HCT116 (cell line): Measurements from ENCODE around the gene SLC47A1. TPM values are rescaled to one million over a fixed set of nuclear protein-coding genes. Genes with fewer than 3 reads are reported as not detected.

ENCODE experiments used
- ATAC-seq: fragments of 200-7000 bp; cut with Tn5 transposase; 2 replicates; pipeline ENCODE4 v1.9.1; 2020; ENCODE audit warnings: mild to moderate bottlenecking, moderate library complexity
- BruUV-seq: library from RNA; stranded (reverse); fragments of 400-500 nt; replicated peaks from 2 replicates; lab custom pipeline; 2021; lab: Mats Ljungman, UMichigan
- CTCF ChIA-PET: fragments of 300-600 bp; sonication (Branson Sonifier 250); formaldehyde crosslinking; loops from one replicate; lab custom pipeline; 2021; ENCODE audit warnings: antibody characterized with exemption; lab: Charles Lee
- POLR2A ChIA-PET: fragments of 300-600, 350-600 bp; sonication (Branson Sonifier 250); formaldehyde crosslinking; loops from one replicate; lab custom pipeline; 2021; ENCODE audit warnings: antibody characterized with exemption; lab: Charles Lee
- RAD21 ChIA-PET, 2 experiments: fragments of 300-600 bp; sonication (Branson Sonifier 250); formaldehyde crosslinking; loops; one replicate each; lab custom pipeline; 2023; ENCODE audit warnings: low total read pairs in 2 of 2; ENCODE audit not compliant: uncharacterized antibody in 2 of 2, unreplicated experiment in 2 of 2, low non-redundant PET in 1 of 2; lab: Charles Lee
- DNase-seq: peaks from one replicate; pipeline ENCODE4 v3.0.0-alpha.2; 2010; ENCODE audit warnings: low read depth, low spot score
- H2AFZ ChIP-seq: fragments of 200-600 bp; shearing (Covaris generic), sonication (generic); 2 replicates; pipeline ENCODE4 v1.6.1; 2017; ENCODE audit warnings: low read depth, mixed run types, mixed read lengths, antibody characterized with exemption, low read length; ENCODE audit not compliant: poor library complexity, severe bottlenecking
- H3K27ac ChIP-seq: 2 replicates; pipeline ENCODE4 v1.5.1; 2012; ENCODE audit warnings: low read depth, low read length
- H3K27me3 ChIP-seq: fragments of 200-600 bp; sonication (generic); 2 replicates; pipeline ENCODE4 v1.6.1; 2016; ENCODE audit warnings: mixed run types, low read length, mixed read lengths; ENCODE audit not compliant: insufficient read depth
- H3K36me3 ChIP-seq, 2 experiments: fragments of 200-500 bp in 1 of 2; fragments of 200-600 bp in 1 of 2; sonication (Bioruptor generic) in 1 of 2; sonication (generic) in 1 of 2; 2 replicates each; pipeline versions ENCODE4 v1.5.1 to v1.6.1; 2014 to 2016; ENCODE audit warnings: low read length in 2 of 2, inconsistent platforms in 1 of 2, mixed read lengths in 1 of 2, mixed run types in 1 of 2; ENCODE audit not compliant: insufficient read depth in 2 of 2, control insufficient read depth in 1 of 2
- H3K4me1 ChIP-seq, 2 experiments: fragments of 200-600 bp in 1 of 2; sonication (generic) in 1 of 2; 2 replicates each; pipeline versions ENCODE4 v1.5.1 to v1.6.1; 2012 to 2017; ENCODE audit warnings: low read length in 2 of 2, inconsistent platforms in 1 of 2, mild to moderate bottlenecking in 1 of 2, mixed read lengths in 1 of 2, mixed run types in 1 of 2, moderate library complexity in 1 of 2; ENCODE audit not compliant: insufficient read depth in 2 of 2, control insufficient read depth in 1 of 2
- H3K4me2 ChIP-seq: fragments of 200-600 bp; sonication (generic); 2 replicates; pipeline ENCODE4 v1.6.1; 2017; ENCODE audit warnings: mixed run types, low read length, mixed read lengths
- H3K4me3 ChIP-seq, 2 experiments: fragments of 200-600 bp in 1 of 2; sonication (generic) in 1 of 2; replicated peaks in 1 of 2; 2 replicates each; pipeline ENCODE4 v1.5.1; 2011 to 2016; ENCODE audit warnings: low read length in 2 of 2, control low read depth in 1 of 2, low read depth in 1 of 2, mild to moderate bottlenecking in 1 of 2, mixed read lengths in 1 of 2, mixed run types in 1 of 2
- H3K79me2 ChIP-seq: fragments of 200-600 bp; sonication (generic); 2 replicates; pipeline ENCODE4 v1.6.1; 2017; ENCODE audit warnings: mild to moderate bottlenecking, mixed run types, low read length, moderate library complexity, mixed read lengths; ENCODE audit not compliant: insufficient read depth
- H3K9ac ChIP-seq: fragments of 200-600 bp; sonication (generic); 2 replicates; pipeline ENCODE4 v1.6.1; 2016; ENCODE audit warnings: low read length, mixed read lengths
- H3K9me2 ChIP-seq: fragments of 200-600 bp; sonication (generic), shearing (Covaris generic); 2 replicates; pipeline ENCODE4 v1.6.1; 2017; ENCODE audit warnings: mixed run types, mild to moderate bottlenecking, moderate library complexity; ENCODE audit not compliant: insufficient read depth
- H3K9me3 ChIP-seq, 2 experiments: fragments of 200-500 bp in 1 of 2; fragments of 200-600 bp in 1 of 2; sonication (Bioruptor generic) in 1 of 2; sonication (generic) in 1 of 2; 2 replicates each; pipeline ENCODE4 v1.6.1; 2014 to 2017; ENCODE audit warnings: low read length in 2 of 2, mixed read lengths in 2 of 2, inconsistent platforms in 1 of 2, low read depth in 1 of 2, mild to moderate bottlenecking in 1 of 2, mixed run types in 1 of 2, moderate library complexity in 1 of 2; ENCODE audit not compliant: control insufficient read depth in 1 of 2, insufficient read depth in 1 of 2
- H4K20me1 ChIP-seq: fragments of 200-600 bp; sonication (generic), shearing (Covaris generic); 2 replicates; pipeline ENCODE4 v1.6.1; 2017; ENCODE audit warnings: mixed run types, mild to moderate bottlenecking, moderate library complexity; ENCODE audit not compliant: insufficient read depth
- ATF3 ChIP-seq: IDR thresholded peaks from 2 replicates; pipeline ENCODE4 v1.6.1; 2012
- CBX3 ChIP-seq: IDR thresholded peaks from 2 replicates; pipeline ENCODE4 v1.6.1; 2012; ENCODE audit warnings: low read depth
- CEBPB ChIP-seq: IDR thresholded peaks from 2 replicates; pipeline ENCODE4 v1.6.1; 2012; ENCODE audit warnings: low read depth
- CTCF ChIP-seq, 3 experiments: fragments of 200-600 bp in 1 of 3; sonication (generic) in 1 of 3; IDR thresholded peaks in 2 of 3; conservative IDR thresholded peaks in 1 of 3; 2 replicates each; pipeline ENCODE4 v1.5.1; 2012 to 2017; ENCODE audit warnings: low read depth in 2 of 3, low read length in 2 of 3, antibody characterized with exemption in 1 of 3, borderline replicate concordance in 1 of 3, control low read depth in 1 of 3, mild to moderate bottlenecking in 1 of 3, mixed read lengths in 1 of 3, mixed run types in 1 of 3, moderate library complexity in 1 of 3; ENCODE audit not compliant: insufficient read depth in 1 of 3
- EGR1 ChIP-seq: IDR thresholded peaks from 2 replicates; pipeline ENCODE4 v1.6.1; 2012; ENCODE audit warnings: low read depth
- ELF1 ChIP-seq: IDR thresholded peaks from 2 replicates; pipeline ENCODE4 v1.6.1; 2012; ENCODE audit warnings: low read depth, borderline replicate concordance
- EZH2 ChIP-seq: fragments of 200-600 bp; sonication (generic); IDR thresholded peaks from 2 replicates; pipeline ENCODE4 v1.6.1; 2017; ENCODE audit warnings: antibody characterized with exemption, mixed run types
- EZH2phosphoT487 ChIP-seq: fragments of 200-600 bp; IDR thresholded peaks from 2 replicates; pipeline ENCODE4 v1.6.1; 2018; ENCODE audit warnings: antibody characterized with exemption, borderline replicate concordance
- JUND ChIP-seq: IDR thresholded peaks from 2 replicates; pipeline ENCODE4 v1.6.1; 2012
- MAX ChIP-seq: IDR thresholded peaks from 2 replicates; pipeline ENCODE4 v1.6.1; 2012
- POLR2A ChIP-seq: IDR thresholded peaks from 2 replicates; pipeline ENCODE4 v1.7.0; 2011; ENCODE audit warnings: borderline replicate concordance; ENCODE audit not compliant: insufficient read depth, insufficient read length; ENCODE audit errors: extremely low read depth
- RAD21 ChIP-seq: IDR thresholded peaks from 2 replicates; pipeline ENCODE4 v1.6.1; 2012; ENCODE audit warnings: low read depth, mild to moderate bottlenecking
- SP1 ChIP-seq: IDR thresholded peaks from 2 replicates; pipeline ENCODE4 v1.6.1; 2012; ENCODE audit warnings: low read depth
- TCF7L2 ChIP-seq: IDR thresholded peaks from 2 replicates; pipeline ENCODE4 v1.7.0; 2011; ENCODE audit warnings: borderline replicate concordance, inconsistent platforms; ENCODE audit not compliant: insufficient read depth, insufficient read length; ENCODE audit errors: extremely low read depth
- YY1 ChIP-seq: IDR thresholded peaks from 2 replicates; pipeline ENCODE4 v1.6.1; 2011; ENCODE audit warnings: low read length, low read depth, moderate library complexity, mild to moderate bottlenecking; ENCODE audit not compliant: insufficient replicate concordance; ENCODE audit errors: extremely low read depth
- ZNF274 ChIP-seq: fragments of 200-500 bp; sonication (Bioruptor generic); IDR thresholded peaks from 2 replicates; pipeline ENCODE4 v1.6.1; 2014; ENCODE audit warnings: mild to moderate bottlenecking, low read depth, low read length, inconsistent platforms
- intact Hi-C: fragments of 100-400 bp; cut with micrococcal nuclease; formaldehyde crosslinking; loops from 2 replicates; pipeline ENCODE4 v1.10.0; 2022
- total RNA-seq: library from RNA; stranded (reverse); gene quantifications from one replicate; pipeline ENCODE4 v1.2.1, GENCODE V29; 2021; ENCODE audit not compliant: unreplicated experiment

The SLC47A1 gene
- total RNA-seq, 1 experiment from 2014 or later = 0.17 TPM

- Histone ChIP-seq H3K9ac (peak overlapping the region; percentile 65), H3K27ac (peak overlapping the region; percentile 71), H3K9me2 (no peaks in the 10 kb centered on the region), H3K36me3 (no peaks in the 10 kb centered on the region), H3K27me3 (no peaks in the 10 kb centered on the region), H3K9me3 (no peaks in the 10 kb centered on the region), H4K20me1 (no peaks in the 10 kb centered on the region), H3K4me2 (peak overlapping the region; percentile 90), H3K4me1 (peaks cover 6 to 15% of the 10 kb centered on the region in 2 experiments; a peak in 3 of 4 replicates), H2AFZ (peak overlapping the region; percentile 96), H3K4me3 (peak overlapping the region; percentile 55 to 67), H3K79me2 (no peaks in the 10 kb centered on the region)
- ATAC-seq = peak; percentile 87
- POLR2A ChIA-PET = no interaction called here
- TF ChIP-seq CBX3 (peak; percentile 75; the same call in 1 of the 2 replicates), JUND (no peak), ZNF274 (no peak), CEBPB (no peak; the same call in none of the 2 replicates), RAD21 (no peak), TCF7L2 (peak; percentile 63), EGR1 (peak; percentile 62; the same call in 1 of the 2 replicates), ELF1 (no peak; the same call in 1 of the 2 replicates), SP1 (no peak), CTCF (IDR thresholded peaks at IDR 0.05 in 2 of 3, conservative IDR thresholded peaks at IDR 0.05 in 1 of 3; ENCODE audit: borderline replicate concordance in 1 of 3, insufficient read depth in 1 of 3, low read depth in 2 of 3, low read length in 2 of 3) (no peak), EZH2phosphoT487 (no peak), POLR2A (no peak), EZH2 (no peak), ATF3 (peak; percentile 98), YY1 (peak; percentile 64), MAX (peak; percentile 91)
- CTCF ChIA-PET = no interaction called here
- no TSS peak for BruUV-seq
- RAD21 ChIA-PET = no interaction called here
- intact Hi-C loops = loop anchor here (2.0 to 5.0 kb wide), 4 partner anchors 39 to 244 kb away; partner anchors contain the start of genes ALDH3A2 and B9D1
- peak; percentile 69 for DNase-seq
Observed at GRCh38 chr17:19507775-19508576, 25.7 kb upstream of the SLC47A1 start.
